Left forelimb (tissue), 1 donor: ENCODE results near the gene C2orf78.
A peak's percentile ranks its signal among the peaks of the same experiment; 100 is the strongest.
"Not testable (repeated sequence)": the region's sequence is repeated elsewhere in the genome, so short reads cannot be mapped to it uniquely, and the experiment has no call there.

Experiments used
- DNase-seq: peaks from one replicate; pipeline ENCODE4 v3.0.0-alpha.2; 2018; ENCODE audit warnings: low spot score

Gene C2orf78

GRCh38 chr2:73779467-73780236, 4.3 kb upstream of the C2orf78 start, which contains the start of gene DUSP11:
Gene DUSP11 (minus strand): TSS chr2:73780103. CDS start chr2:73779974, 129 bp downstream.
- peak; percentile 94 for DNase-seq

GRCh38 chr2:73780237-73780582, 3.8 kb upstream of the C2orf78 start:
- no peak for DNase-seq

- DNase-seq = not testable (repeated sequence)
Observed at GRCh38 chr2:73783402-73783801, 581 bp upstream of the C2orf78 start.

- DNase-seq = no peak
Observed at GRCh38 chr2:73811878-73812277, 27.9 kb downstream of the C2orf78 start.

GRCh38 chr2:73812635-73813034, 28.7 kb downstream of the C2orf78 start:
- no peak for DNase-seq

- no peak for DNase-seq
Observed at GRCh38 chr2:73818296-73818695, 34.3 kb downstream of the C2orf78 start.

GRCh38 chr2:73821227-73821626, 37.2 kb downstream of the C2orf78 start:
- no peak for DNase-seq

GRCh38 chr2:73821669-73822068, 37.7 kb downstream of the C2orf78 start:
- no peak for DNase-seq

- no peak for DNase-seq
Observed at GRCh38 chr2:73822276-73822675, 38.3 kb downstream of the C2orf78 start.

- DNase-seq = no peak
Observed at GRCh38 chr2:73822991-73823390, 39.0 kb downstream of the C2orf78 start.

GRCh38 chr2:73823416-73823815, 39.4 kb downstream of the C2orf78 start:
- no peak for DNase-seq

GRCh38 chr2:73823916-73824523, 40.0 kb downstream of the C2orf78 start:
- no peak for DNase-seq

- no peak for DNase-seq
Observed at GRCh38 chr2:73825408-73825807, 41.4 kb downstream of the C2orf78 start.

GRCh38 chr2:73827018-73827417, 43.0 kb downstream of the C2orf78 start:
- no peak for DNase-seq

- DNase-seq = no peak
Observed at GRCh38 chr2:73827660-73828388, 43.8 kb downstream of the C2orf78 start.

- no peak for DNase-seq
Observed at GRCh38 chr2:73828389-73828817, 44.4 kb downstream of the C2orf78 start.

- DNase-seq = peak; percentile 95
Observed at GRCh38 chr2:73828818-73829570, 45.0 kb downstream of the C2orf78 start, which contains the start of gene STAMBP. Gene STAMBP (plus strand): TSS chr2:73828961. CDS start chr2:73830857, 1,896 bp downstream.

GRCh38 chr2:73830871-73831401, 47.0 kb downstream of the C2orf78 start:
- DNase-seq = no peak

- DNase-seq = no peak
Observed at GRCh38 chr2:73832930-73833329, 48.9 kb downstream of the C2orf78 start.

- no peak for DNase-seq
Observed at GRCh38 chr2:73836141-73836943, 52.4 kb downstream of the C2orf78 start.
